ENCODE data around the gene HTR1D.

DNA sequence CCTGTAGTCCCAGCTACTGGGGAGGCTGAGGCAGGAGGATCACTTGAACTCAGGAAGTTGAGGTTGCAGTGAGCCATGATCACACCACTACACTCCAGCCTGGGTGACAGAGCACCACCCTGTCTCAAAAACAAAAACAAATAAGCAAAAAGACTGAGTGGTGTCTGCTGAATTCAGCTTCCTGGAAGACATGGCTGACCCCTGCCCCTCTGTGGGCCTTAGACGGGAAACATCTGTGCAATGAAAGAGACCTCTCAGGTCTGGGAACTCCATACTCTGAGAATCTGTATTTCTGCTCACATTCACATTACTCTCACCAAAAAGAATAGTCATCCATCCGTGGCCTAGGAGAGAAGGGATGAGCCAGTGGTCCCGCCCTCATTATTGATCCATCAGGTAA is 2.0 kb downstream of the HTR1D start:
- TF ChIP-seq, protein P1, sequence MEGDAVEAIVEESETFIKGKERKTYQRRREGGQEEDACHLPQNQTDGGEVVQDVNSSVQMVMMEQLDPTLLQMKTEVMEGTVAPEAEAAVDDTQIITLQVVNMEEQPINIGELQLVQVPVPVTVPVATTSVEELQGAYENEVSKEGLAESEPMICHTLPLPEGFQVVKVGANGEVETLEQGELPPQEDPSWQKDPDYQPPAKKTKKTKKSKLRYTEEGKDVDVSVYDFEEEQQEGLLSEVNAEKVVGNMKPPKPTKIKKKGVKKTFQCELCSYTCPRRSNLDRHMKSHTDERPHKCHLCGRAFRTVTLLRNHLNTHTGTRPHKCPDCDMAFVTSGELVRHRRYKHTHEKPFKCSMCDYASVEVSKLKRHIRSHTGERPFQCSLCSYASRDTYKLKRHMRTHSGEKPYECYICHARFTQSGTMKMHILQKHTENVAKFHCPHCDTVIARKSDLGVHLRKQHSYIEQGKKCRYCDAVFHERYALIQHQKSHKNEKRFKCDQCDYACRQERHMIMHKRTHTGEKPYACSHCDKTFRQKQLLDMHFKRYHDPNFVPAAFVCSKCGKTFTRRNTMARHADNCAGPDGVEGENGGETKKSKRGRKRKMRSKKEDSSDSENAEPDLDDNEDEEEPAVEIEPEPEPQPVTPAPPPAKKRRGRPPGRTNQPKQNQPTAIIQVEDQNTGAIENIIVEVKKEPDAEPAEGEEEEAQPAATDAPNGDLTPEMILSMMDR (IDR thresholded peaks at IDR 0.05): no peak
- TF ChIP-seq POLR2AphosphoS5 (IDR thresholded peaks at IDR 0.05; ENCODE audit: insufficient read depth in 1 of 2, low read depth in 1 of 2): no peak
- TF ChIP-seq POLR2A (IDR thresholded peaks at IDR 0.05): no peak
